Neural cell (in vitro differentiated cells): Measurements from ENCODE around the gene SLC25A11. TPM values are rescaled to one million over a fixed set of nuclear protein-coding genes. Genes with fewer than 3 reads are reported as not detected.
A peak's percentile ranks its signal among the peaks of the same experiment; 100 is the strongest.

ENCODE experiments used
- H2AFZ ChIP-seq: fragments of 200-600, 300-800 bp; sonication (generic), shearing (Covaris generic); 2 replicates; pipeline ENCODE4 v1.6.0; 2014; ENCODE audit warnings: low read depth, mild to moderate bottlenecking, antibody characterized with exemption, low read length, moderate library complexity
- H3F3A ChIP-seq: fragments of 200-600 bp; shearing (Covaris generic); 2 replicates; pipeline ENCODE4 v1.6.1; 2016; ENCODE audit warnings: mild to moderate bottlenecking, moderate library complexity, mixed read lengths, antibody characterized with exemption, low read length; ENCODE audit not compliant: insufficient read depth, poor library complexity, severe bottlenecking
- H3K27ac ChIP-seq: fragments of 200-600, 300-800 bp; sonication (generic), shearing (Covaris generic); 2 replicates; pipeline ENCODE4 v1.5.1; 2014; ENCODE audit warnings: mild to moderate bottlenecking, low read length, moderate library complexity
- H3K27me3 ChIP-seq: fragments of 300-800, 200-600 bp; sonication (generic), shearing (Covaris generic); 2 replicates; pipeline ENCODE4 v1.6.0; 2014; ENCODE audit warnings: mild to moderate bottlenecking, low read depth, low read length, moderate library complexity; ENCODE audit not compliant: insufficient read depth
- H3K36me3 ChIP-seq: fragments of 300-800, 200-600 bp; sonication (generic), shearing (Covaris generic); 2 replicates; pipeline ENCODE4 v1.5.1; 2014; ENCODE audit warnings: mild to moderate bottlenecking, antibody characterized with exemption, low read length, moderate library complexity; ENCODE audit not compliant: insufficient read depth
- H3K4me2 ChIP-seq: fragments of 300-800, 200-600 bp; sonication (generic), shearing (Covaris generic); 2 replicates; pipeline ENCODE4 v1.6.0; 2014; ENCODE audit warnings: mild to moderate bottlenecking, low read length
- H3K4me3 ChIP-seq: fragments of 300-800, 200-600 bp; sonication (generic), shearing (Covaris generic); 2 replicates; pipeline ENCODE4 v1.5.1; 2014; ENCODE audit warnings: mild to moderate bottlenecking, low read length, moderate library complexity
- H3K79me2 ChIP-seq: fragments of 200-600 bp; shearing (Covaris generic); replicated peaks from 2 replicates; pipeline ENCODE4 v1.6.0; 2014; ENCODE audit warnings: mild to moderate bottlenecking, low read length, moderate library complexity; ENCODE audit not compliant: insufficient read depth
- H3K9ac ChIP-seq: fragments of 300-800, 200-600 bp; sonication (generic), shearing (Covaris generic); 2 replicates; pipeline ENCODE4 v1.6.1; 2016; ENCODE audit warnings: mild to moderate bottlenecking, low read length, mixed read lengths
- H3K9me2 ChIP-seq: fragments of 200-600 bp; shearing (Covaris generic); 2 replicates; pipeline ENCODE4 v1.6.1; 2016; ENCODE audit warnings: mild to moderate bottlenecking, low read length, mixed read lengths; ENCODE audit not compliant: insufficient read depth
- H3K9me3 ChIP-seq: fragments of 200-600, 300-800 bp; sonication (generic), shearing (Covaris generic); 2 replicates; pipeline ENCODE4 v1.6.1; 2016; ENCODE audit warnings: mild to moderate bottlenecking, mixed run types, low read length, moderate library complexity, mixed read lengths
- H4K20me1 ChIP-seq: fragments of 200-600 bp; shearing (Covaris generic); 2 replicates; pipeline ENCODE4 v1.6.1; 2016; ENCODE audit warnings: mild to moderate bottlenecking, mixed run types; ENCODE audit not compliant: insufficient read depth
- EP300 ChIP-seq: fragments of 450-650 bp; conservative IDR thresholded peaks from 2 replicates; pipeline ENCODE4 v1.6.1; 2014; ENCODE audit warnings: antibody characterized with exemption, mild to moderate bottlenecking, moderate library complexity; ENCODE audit not compliant: poor library complexity, severe bottlenecking
- EZH2 ChIP-seq: fragments of 200-600, 300-800 bp; shearing (Covaris generic), sonication (generic); IDR thresholded peaks from 2 replicates; pipeline ENCODE4 v1.6.1; 2014; ENCODE audit warnings: antibody characterized with exemption, low read length, borderline replicate concordance, mild to moderate bottlenecking; ENCODE audit not compliant: insufficient read depth, poor library complexity, severe bottlenecking
- MXI1 ChIP-seq: fragments of 450-650 bp; conservative IDR thresholded peaks from 2 replicates; pipeline ENCODE4 v1.6.1; 2014; ENCODE audit warnings: antibody characterized with exemption, mild to moderate bottlenecking; ENCODE audit not compliant: poor library complexity, severe bottlenecking
- POLR2AphosphoS5 ChIP-seq: IDR thresholded peaks from 2 replicates; pipeline ENCODE4 v1.6.1; 2012
- RAD21 ChIP-seq: fragments of 450-650 bp; conservative IDR thresholded peaks from 2 replicates; pipeline ENCODE4 v1.6.1; 2014; ENCODE audit warnings: antibody characterized with exemption, mild to moderate bottlenecking, moderate library complexity
- SMC3 ChIP-seq: fragments of 450-650 bp; conservative IDR thresholded peaks from 2 replicates; pipeline ENCODE4 v1.6.1; 2014; ENCODE audit warnings: antibody characterized with exemption, mild to moderate bottlenecking, moderate library complexity; ENCODE audit not compliant: poor library complexity
- TAF1 ChIP-seq: IDR thresholded peaks from 2 replicates; pipeline ENCODE4 v1.6.1; 2012; ENCODE audit warnings: low read depth
- polyA plus RNA-seq: library from polyadenylated mRNA; depleted of rRNA; stranded (reverse); fragments of >200 nt; gene quantifications from 2 replicates; pipeline ENCODE4 v1.2.3, GENCODE V29; 2014
- TF ChIP-seq, protein P1 (sequence below): fragments of 450-650 bp; IDR thresholded peaks from 2 replicates; pipeline ENCODE4 v1.5.1; 2014; ENCODE audit warnings: antibody characterized with exemption, mild to moderate bottlenecking, moderate library complexity; ENCODE audit not compliant: poor library complexity, severe bottlenecking
- TF ChIP-seq, protein P2 (sequence below): IDR thresholded peaks from 2 replicates; pipeline ENCODE4 v1.6.1; 2012; ENCODE audit warnings: borderline replicate concordance

SLC25A11 gene
- polyA plus RNA-seq, 1 donor from 2014 or later: 172 TPM

DNA sequence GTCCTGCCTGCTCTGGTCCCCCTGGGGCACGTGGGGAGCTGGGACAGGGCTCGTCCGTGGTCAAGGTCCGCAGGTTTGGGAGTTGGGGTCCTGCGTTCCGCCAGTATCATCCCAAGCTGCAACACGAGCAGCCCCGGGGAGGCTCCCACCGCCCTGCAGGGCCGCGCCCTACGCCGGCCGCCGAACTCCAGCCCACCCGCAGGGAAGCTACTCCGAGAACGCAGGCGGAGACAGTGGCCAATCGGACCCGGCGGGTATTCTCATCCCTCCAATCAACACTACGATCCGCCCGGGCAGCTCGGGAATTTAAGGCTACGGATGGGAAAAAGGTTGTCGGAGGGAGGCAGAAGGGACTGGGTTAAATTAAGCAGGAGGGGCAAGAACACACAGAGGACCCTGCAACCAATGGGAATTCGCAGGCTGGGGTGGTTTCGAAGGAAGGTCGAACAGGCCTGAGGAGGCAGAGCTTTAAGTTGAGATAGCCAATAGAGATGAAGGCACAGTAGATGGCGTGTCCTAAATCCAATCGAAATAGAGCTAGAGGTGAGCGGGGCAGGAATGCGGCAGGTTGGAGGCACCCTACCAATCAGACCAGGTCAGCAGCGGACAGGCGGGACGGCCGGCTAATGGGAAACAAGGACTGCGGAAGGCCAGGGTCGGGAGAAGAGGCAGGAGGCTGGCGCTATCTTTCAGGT is 27.1 kb upstream of the SLC25A11 start:
- no peaks in the 10 kb centered on the region for H4K20me1 ChIP-seq
- peak overlapping the region; percentile 71 for H3K4me3 ChIP-seq
- H3K4me2 ChIP-seq: peak overlapping the region; percentile 60
- peak; percentile 32 for TF ChIP-seq POLR2AphosphoS5
- TF ChIP-seq TAF1: no peak
- TF ChIP-seq, protein P1, sequence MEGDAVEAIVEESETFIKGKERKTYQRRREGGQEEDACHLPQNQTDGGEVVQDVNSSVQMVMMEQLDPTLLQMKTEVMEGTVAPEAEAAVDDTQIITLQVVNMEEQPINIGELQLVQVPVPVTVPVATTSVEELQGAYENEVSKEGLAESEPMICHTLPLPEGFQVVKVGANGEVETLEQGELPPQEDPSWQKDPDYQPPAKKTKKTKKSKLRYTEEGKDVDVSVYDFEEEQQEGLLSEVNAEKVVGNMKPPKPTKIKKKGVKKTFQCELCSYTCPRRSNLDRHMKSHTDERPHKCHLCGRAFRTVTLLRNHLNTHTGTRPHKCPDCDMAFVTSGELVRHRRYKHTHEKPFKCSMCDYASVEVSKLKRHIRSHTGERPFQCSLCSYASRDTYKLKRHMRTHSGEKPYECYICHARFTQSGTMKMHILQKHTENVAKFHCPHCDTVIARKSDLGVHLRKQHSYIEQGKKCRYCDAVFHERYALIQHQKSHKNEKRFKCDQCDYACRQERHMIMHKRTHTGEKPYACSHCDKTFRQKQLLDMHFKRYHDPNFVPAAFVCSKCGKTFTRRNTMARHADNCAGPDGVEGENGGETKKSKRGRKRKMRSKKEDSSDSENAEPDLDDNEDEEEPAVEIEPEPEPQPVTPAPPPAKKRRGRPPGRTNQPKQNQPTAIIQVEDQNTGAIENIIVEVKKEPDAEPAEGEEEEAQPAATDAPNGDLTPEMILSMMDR: peak; percentile 54
- TF ChIP-seq EZH2: no peak
- TF ChIP-seq, protein P2, sequence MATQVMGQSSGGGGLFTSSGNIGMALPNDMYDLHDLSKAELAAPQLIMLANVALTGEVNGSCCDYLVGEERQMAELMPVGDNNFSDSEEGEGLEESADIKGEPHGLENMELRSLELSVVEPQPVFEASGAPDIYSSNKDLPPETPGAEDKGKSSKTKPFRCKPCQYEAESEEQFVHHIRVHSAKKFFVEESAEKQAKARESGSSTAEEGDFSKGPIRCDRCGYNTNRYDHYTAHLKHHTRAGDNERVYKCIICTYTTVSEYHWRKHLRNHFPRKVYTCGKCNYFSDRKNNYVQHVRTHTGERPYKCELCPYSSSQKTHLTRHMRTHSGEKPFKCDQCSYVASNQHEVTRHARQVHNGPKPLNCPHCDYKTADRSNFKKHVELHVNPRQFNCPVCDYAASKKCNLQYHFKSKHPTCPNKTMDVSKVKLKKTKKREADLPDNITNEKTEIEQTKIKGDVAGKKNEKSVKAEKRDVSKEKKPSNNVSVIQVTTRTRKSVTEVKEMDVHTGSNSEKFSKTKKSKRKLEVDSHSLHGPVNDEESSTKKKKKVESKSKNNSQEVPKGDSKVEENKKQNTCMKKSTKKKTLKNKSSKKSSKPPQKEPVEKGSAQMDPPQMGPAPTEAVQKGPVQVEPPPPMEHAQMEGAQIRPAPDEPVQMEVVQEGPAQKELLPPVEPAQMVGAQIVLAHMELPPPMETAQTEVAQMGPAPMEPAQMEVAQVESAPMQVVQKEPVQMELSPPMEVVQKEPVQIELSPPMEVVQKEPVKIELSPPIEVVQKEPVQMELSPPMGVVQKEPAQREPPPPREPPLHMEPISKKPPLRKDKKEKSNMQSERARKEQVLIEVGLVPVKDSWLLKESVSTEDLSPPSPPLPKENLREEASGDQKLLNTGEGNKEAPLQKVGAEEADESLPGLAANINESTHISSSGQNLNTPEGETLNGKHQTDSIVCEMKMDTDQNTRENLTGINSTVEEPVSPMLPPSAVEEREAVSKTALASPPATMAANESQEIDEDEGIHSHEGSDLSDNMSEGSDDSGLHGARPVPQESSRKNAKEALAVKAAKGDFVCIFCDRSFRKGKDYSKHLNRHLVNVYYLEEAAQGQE: no peak
- no peak for TF ChIP-seq RAD21
- TF ChIP-seq MXI1: peak; percentile 62
- no peak for TF ChIP-seq SMC3
- no peak for TF ChIP-seq EP300
- no peaks in the 10 kb centered on the region for H3K9me3 ChIP-seq
- no peaks in the 10 kb centered on the region for H3K79me2 ChIP-seq
- H3K9me2 ChIP-seq: no peaks in the 10 kb centered on the region
- peak overlapping the region; percentile 89 for H3K9ac ChIP-seq
- H3K36me3 ChIP-seq: no peaks in the 10 kb centered on the region
- H3F3A ChIP-seq: peaks cover 9% of the 10 kb centered on the region
- H2AFZ ChIP-seq: peak overlapping the region; percentile 40
- no peaks in the 10 kb centered on the region for H3K27me3 ChIP-seq
- H3K27ac ChIP-seq: peak overlapping the region; percentile 97

DNA sequence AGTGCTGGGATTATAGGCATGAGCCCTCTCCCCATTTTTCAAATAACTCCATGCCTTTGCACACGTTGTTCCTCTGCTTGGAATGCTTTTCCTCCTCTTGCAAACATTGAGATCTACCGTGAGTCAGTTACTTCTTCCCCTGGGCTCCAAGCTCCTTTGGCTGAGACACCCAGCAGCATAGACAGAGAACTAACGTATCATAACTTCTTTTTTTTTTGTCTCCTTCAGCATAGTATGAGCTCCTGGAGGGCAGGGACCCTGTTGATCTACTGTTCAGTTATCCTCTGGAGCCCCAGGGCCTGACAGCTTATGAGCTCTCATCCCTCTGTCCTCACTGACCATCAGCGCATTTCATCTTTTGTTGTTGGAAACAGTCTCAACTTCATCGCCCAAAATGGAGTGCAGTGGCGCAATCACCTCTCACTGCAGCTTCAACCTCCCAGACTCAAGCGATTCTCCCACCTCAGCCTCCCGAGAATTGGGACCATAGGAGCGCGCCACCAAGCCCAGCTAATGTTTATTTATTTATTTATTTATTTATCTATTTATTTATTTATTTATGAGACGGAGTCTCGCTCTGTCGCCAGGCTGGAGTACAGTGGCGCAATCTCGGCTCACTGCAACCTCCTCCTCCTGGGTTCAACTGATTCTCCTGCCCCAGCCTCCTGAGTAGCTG is 25.6 kb upstream of the SLC25A11 start:
- no peak overlapping the region for H3K27ac ChIP-seq
- no peaks in the 10 kb centered on the region for H4K20me1 ChIP-seq
- no peak overlapping the region for H3K4me3 ChIP-seq
- H3K79me2 ChIP-seq: no peaks in the 10 kb centered on the region
- no peaks in the 10 kb centered on the region for H3K9me2 ChIP-seq
- H3K9ac ChIP-seq: no peak overlapping the region
- H3K4me2 ChIP-seq: no peak overlapping the region
- no peaks in the 10 kb centered on the region for H3K27me3 ChIP-seq
- peaks cover 9% of the 10 kb centered on the region for H3F3A ChIP-seq
- H3K9me3 ChIP-seq: no peaks in the 10 kb centered on the region
- H3K36me3 ChIP-seq: no peaks in the 10 kb centered on the region
- no peak overlapping the region for H2AFZ ChIP-seq
- no peak for TF ChIP-seq SMC3
